SK-N-SH treated with all-trans-retinoic acid at 6 μM for 48 hours (cell line): Measurements from ENCODE around the gene OR5K2.

Source experiments
- ARNTL ChIP-seq: fragments of 450-650 bp; formaldehyde crosslinking; IDR thresholded peaks from 2 replicates; pipeline ENCODE4 v1.5.0; 2020; ENCODE audit warnings: low read depth, mild to moderate bottlenecking, moderate library complexity, borderline replicate concordance
- CREB5 ChIP-seq: fragments of 250-450 bp; sonication (Bioruptor Pico); IDR thresholded peaks from 2 replicates; pipeline ENCODE4 v1.5.1; 2020; ENCODE audit warnings: low read depth, mild to moderate bottlenecking, moderate library complexity
- CSDC2 ChIP-seq: fragments of 250-450 bp; sonication (Bioruptor Pico); IDR thresholded peaks from 2 replicates; pipeline ENCODE4 v1.5.0; 2020; ENCODE audit warnings: mild to moderate bottlenecking, moderate library complexity
- ESRRG ChIP-seq: fragments of 250-450 bp; sonication (Bioruptor Pico); IDR thresholded peaks from 2 replicates; pipeline ENCODE4 v1.6.1; 2021; ENCODE audit warnings: mild to moderate bottlenecking
- OSR1 ChIP-seq: fragments of 250-450 bp; sonication (Bioruptor Pico); IDR thresholded peaks from 2 replicates; pipeline ENCODE4 v1.8.0; 2022; ENCODE audit warnings: moderate library complexity, mild to moderate bottlenecking, inconsistent platforms
- PATZ1 ChIP-seq: fragments of 250-450 bp; sonication (Bioruptor Pico); IDR thresholded peaks from 2 replicates; pipeline ENCODE4 v1.8.0; 2020; ENCODE audit warnings: mild to moderate bottlenecking, moderate library complexity, borderline replicate concordance
- POU6F1 ChIP-seq: fragments of 250-450 bp; sonication (Bioruptor Pico); IDR thresholded peaks from 2 replicates; pipeline ENCODE4 v1.8.0; 2021; ENCODE audit warnings: low read depth, mild to moderate bottlenecking, moderate library complexity, borderline replicate concordance
- PPARA ChIP-seq: fragments of 250-450 bp; sonication (Bioruptor Pico); IDR thresholded peaks from 2 replicates; pipeline ENCODE4 v1.5.0; 2020; ENCODE audit warnings: mild to moderate bottlenecking, borderline replicate concordance
- RARB ChIP-seq: fragments of 250-450 bp; sonication (Bioruptor Pico); IDR thresholded peaks from 2 replicates; pipeline ENCODE4 v1.8.0; 2021; ENCODE audit warnings: mild to moderate bottlenecking, moderate library complexity
- TCF4 ChIP-seq: fragments of 250-450 bp; sonication (Bioruptor Pico); IDR thresholded peaks from 2 replicates; pipeline ENCODE4 v1.8.0; 2021; ENCODE audit warnings: mild to moderate bottlenecking, moderate library complexity, borderline replicate concordance
- ZFP3 ChIP-seq: fragments of 250-450 bp; sonication (Bioruptor Pico); IDR thresholded peaks from 2 replicates; pipeline ENCODE4 v1.5.0; 2020; ENCODE audit warnings: mild to moderate bottlenecking, moderate library complexity
- ZFP30 ChIP-seq: fragments of 450-650 bp; formaldehyde crosslinking; IDR thresholded peaks from 2 replicates; pipeline ENCODE4 v1.5.0; 2022; ENCODE audit warnings: mild to moderate bottlenecking, moderate library complexity
- ZNF565 ChIP-seq: fragments of 450-650 bp; formaldehyde crosslinking; conservative IDR thresholded peaks from 2 replicates; pipeline ENCODE4 v1.5.0; 2020; ENCODE audit warnings: low read depth, mild to moderate bottlenecking, moderate library complexity
- ZNF70 ChIP-seq: fragments of 450-650 bp; formaldehyde crosslinking; IDR thresholded peaks from 2 replicates; pipeline ENCODE4 v1.5.0; 2020; ENCODE audit warnings: mild to moderate bottlenecking, moderate library complexity

GRCh38 chr3:98483626-98484025, 13.9 kb upstream of the OR5K2 start:
- no peak for TF ChIP-seq ARNTL
- no peak for TF ChIP-seq PPARA (CRISPR knock-in tag)
- TF ChIP-seq TCF4 (CRISPR knock-in tag), result no peak
- no peak for TF ChIP-seq CSDC2
- TF ChIP-seq OSR1 (CRISPR knock-in tag), result no peak
- TF ChIP-seq PATZ1 (CRISPR knock-in tag), result no peak
- no peak for TF ChIP-seq ZFP30 (CRISPR knock-in tag)
- TF ChIP-seq ESRRG (CRISPR knock-in tag), result no peak
- no peak for TF ChIP-seq ZNF565 (CRISPR knock-in tag)
- no peak for TF ChIP-seq RARB (CRISPR knock-in tag)
- TF ChIP-seq ZFP3 (CRISPR knock-in tag), result no peak
- no peak for TF ChIP-seq ZNF70
- no peak for TF ChIP-seq CREB5 (CRISPR knock-in tag)
- no peak for TF ChIP-seq POU6F1 (CRISPR knock-in tag)
